Activated T-helper 1 cell treated with anti-CD3 and anti-CD28 coated beads, Interleukin-12 subunit alpha, Interleukin-12 subunit beta, Interleukin-2, Interleukin-4 antibody, amounts not matched to agents 30 ng/mL and 10 ng/mL and 1 ng/mL, durations not matched to agents 14 hours and 24 hours and 36 hours (primary cell): ENCODE measurements around the gene C10orf67. TPM values are rescaled to one million over a fixed set of nuclear protein-coding genes. Genes with fewer than 3 reads are reported as not detected.
"Not testable (repeated sequence)": the region's sequence is repeated elsewhere in the genome, so short reads cannot be mapped to it uniquely, and the experiment has no call there.

Experiments
- DNase-seq: peaks from one replicate; pipeline ENCODE4 v3.0.0; 2021; ENCODE audit warnings: low spot score
- H3K27ac Mint-ChIP-seq: one replicate; pipeline ENCODE4 v1.8.0; 2021; ENCODE audit warnings: mild to moderate bottlenecking, mixed read lengths
- H3K27me3 Mint-ChIP-seq: one replicate; pipeline ENCODE4 v1.8.0; 2022; ENCODE audit warnings: mild to moderate bottlenecking, moderate library complexity, mixed read lengths; ENCODE audit not compliant: insufficient read depth
- H3K36me3 Mint-ChIP-seq: one replicate; pipeline ENCODE4 v1.8.0; 2021; ENCODE audit warnings: low read depth, mixed read lengths
- H3K4me1 Mint-ChIP-seq: one replicate; pipeline ENCODE4 v1.8.0; 2021; ENCODE audit warnings: low read depth, mixed read lengths
- H3K4me3 Mint-ChIP-seq: one replicate; pipeline ENCODE4 v1.8.0; 2021; ENCODE audit warnings: mild to moderate bottlenecking, moderate library complexity, mixed read lengths
- H3K9me3 Mint-ChIP-seq: one replicate; pipeline ENCODE4 v1.8.0; 2021; ENCODE audit warnings: mixed read lengths
- intact Hi-C: fragments of 100-400 bp; cut with micrococcal nuclease; formaldehyde crosslinking; loops from one replicate; pipeline ENCODE4 v1.15.1; 2024
- total RNA-seq: library from RNA; stranded (reverse); gene quantifications from 2 replicates; pipeline ENCODE4 v1.2.3, GENCODE V29; 2022

The C10orf67 gene
- total RNA-seq, 1 donor from 2014 or later, result 0.18 TPM

DNA sequence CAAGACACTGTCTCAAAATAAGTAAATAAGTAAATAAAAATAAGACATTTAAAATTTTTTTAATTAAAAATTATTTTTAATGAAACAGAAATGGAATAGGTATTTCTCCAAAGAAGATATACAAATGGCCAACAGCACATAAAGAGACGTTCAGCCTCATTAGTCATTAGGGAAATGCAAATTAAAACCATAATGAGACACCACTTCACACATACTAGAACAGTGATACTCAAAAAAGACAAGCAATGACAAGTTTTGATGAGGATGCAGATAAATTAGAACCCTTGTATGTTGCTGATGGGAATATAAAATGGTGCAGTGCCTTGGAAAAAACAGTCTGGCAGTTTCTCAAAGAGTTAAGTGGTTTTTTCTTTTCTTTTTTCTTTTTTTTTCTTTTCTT, 26.5 kb upstream of the C10orf67 start:
- no peak overlapping the region for H3K27ac Mint-ChIP-seq
- intact Hi-C loops, result no loop called here

DNA sequence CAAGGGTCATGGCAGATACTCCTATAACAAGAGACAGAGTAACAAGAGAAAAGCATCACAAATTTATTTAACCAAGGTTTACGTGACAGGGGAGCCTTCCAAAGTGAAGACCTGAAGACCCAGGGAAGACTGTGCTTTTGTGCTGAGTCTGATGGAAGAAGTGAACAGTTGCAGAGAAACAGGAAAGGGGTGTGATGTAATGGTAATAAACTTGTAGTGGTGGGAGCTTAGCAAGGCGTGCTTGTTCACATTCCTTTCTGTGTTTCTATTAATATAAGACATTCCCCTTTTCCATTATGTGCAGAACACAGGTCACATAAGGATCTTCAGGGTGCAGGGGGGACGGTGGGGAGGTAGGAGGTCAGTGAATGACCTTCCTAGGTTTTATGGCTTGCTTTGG, 25.5 kb upstream of the C10orf67 start:
- H3K4me3 Mint-ChIP-seq, result peak overlapping the region; percentile 19
- H3K27ac Mint-ChIP-seq, result peak overlapping the region; percentile 57
- peaks cover 58% of the 10 kb centered on the region for H3K4me1 Mint-ChIP-seq
- intact Hi-C loops, result no loop called here
- peaks cover 19% of the 10 kb centered on the region for H3K9me3 Mint-ChIP-seq
- DNase-seq, result no peak
- H3K27me3 Mint-ChIP-seq, result peaks cover 2% of the 10 kb centered on the region
- peaks cover 10% of the 10 kb centered on the region for H3K36me3 Mint-ChIP-seq

More for the DNA sequence above, 26.5 kb upstream of the C10orf67 start:
- Mint-ChIP-seq H3K27me3 (peaks cover 2% of the 10 kb centered on the region), H3K36me3 (peaks cover 9% of the 10 kb centered on the region), H3K9me3 (peaks cover 19% of the 10 kb centered on the region), H3K4me1 (peaks cover 58% of the 10 kb centered on the region), H3K4me3 (no peak overlapping the region)
- no peak for DNase-seq

DNA sequence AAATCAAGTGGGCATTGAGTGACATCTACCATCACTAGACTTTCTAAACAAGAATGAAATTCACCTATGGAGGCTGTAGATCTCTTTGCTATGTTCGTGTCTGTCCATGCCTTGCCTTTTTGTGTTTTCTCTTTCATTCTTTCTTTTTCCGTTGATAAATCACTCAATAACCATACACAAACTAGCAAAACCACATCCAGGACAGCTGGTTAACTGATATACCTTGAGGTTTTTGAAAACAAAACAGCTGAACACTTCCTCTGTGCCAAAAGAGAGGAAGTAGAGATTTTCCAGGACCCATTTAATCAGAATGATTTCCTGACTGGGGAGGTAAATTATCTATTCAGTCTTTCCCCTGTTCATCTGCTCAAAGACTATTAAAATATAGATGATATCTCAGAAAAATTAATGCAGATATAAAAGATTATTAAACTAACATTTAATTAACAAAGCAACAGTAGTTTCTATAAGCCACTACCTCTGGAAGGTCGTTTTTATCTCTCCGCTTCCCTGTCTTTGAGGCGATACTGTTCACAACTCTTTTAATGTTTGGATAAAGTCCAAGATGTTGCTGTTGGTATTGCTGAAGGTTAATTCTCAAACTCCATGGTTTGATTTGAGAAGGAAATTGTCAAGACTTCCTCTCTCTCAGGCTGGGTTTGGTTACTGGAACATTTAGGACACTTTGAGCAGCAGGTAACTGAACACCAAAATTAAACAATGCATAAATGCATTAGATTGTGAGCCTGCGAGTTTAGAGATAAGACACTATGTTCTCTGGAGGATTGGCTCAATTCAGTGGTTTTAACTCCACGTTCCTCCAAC, 24.4 kb upstream of the C10orf67 start:
- peak; percentile 42 for DNase-seq
- Mint-ChIP-seq H3K4me1 (peaks cover 64% of the 10 kb centered on the region), H3K36me3 (peaks cover 10% of the 10 kb centered on the region), H3K27me3 (peaks cover 2% of the 10 kb centered on the region), H3K9me3 (peaks cover 19% of the 10 kb centered on the region), H3K4me3 (peak overlapping the region; percentile 63), H3K27ac (peak overlapping the region; percentile 79)
- intact Hi-C loops, result loop anchor here (1.0 to 10.0 kb wide), 6 partner anchors 43 to 1844 kb away; partner anchors contain the start of gene SKIDA1

DNA sequence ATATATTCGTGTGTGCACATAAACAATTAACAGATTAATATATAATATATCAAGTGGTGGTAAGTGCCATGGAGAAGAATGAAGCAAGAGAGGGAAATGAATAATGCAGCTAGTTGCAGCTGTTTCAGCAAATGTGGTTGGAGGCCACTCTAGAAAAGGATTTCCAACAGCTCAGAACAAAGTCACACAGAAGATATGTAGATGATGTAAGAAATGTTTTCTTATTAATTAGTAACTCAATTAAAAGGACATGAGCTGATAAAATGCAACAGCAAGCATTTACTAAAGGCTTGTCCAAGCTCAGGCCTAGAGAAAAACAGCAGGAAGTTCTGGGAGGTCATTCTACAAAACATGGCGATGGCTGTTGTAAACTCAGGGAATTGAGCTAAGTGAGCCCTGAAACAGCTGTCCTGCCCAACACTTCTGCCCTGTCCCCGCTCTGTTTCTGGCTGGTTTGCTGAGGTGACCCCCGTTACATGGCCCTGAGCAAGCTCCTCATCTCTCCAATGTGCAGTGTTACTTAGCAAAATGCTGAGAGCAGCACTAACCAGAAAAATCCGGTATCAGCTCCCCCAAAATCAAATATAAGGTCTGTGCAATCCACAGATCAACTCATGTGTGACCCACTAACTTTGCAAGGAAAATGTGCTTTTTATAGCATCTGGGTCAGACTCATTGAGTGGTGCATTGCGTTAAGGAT, 23.4 kb upstream of the C10orf67 start:
- peaks cover 63% of the 10 kb centered on the region for H3K4me1 Mint-ChIP-seq
- H3K4me3 Mint-ChIP-seq, result peak overlapping the region; percentile 63
- H3K36me3 Mint-ChIP-seq, result peaks cover 12% of the 10 kb centered on the region
- H3K27ac Mint-ChIP-seq, result peak overlapping the region; percentile 79
- H3K9me3 Mint-ChIP-seq, result peaks cover 15% of the 10 kb centered on the region
- peaks cover 2% of the 10 kb centered on the region for H3K27me3 Mint-ChIP-seq
- intact Hi-C loops, result loop anchor here (1.0 to 10.0 kb wide), 6 partner anchors 44 to 1843 kb away; partner anchors contain the start of gene SKIDA1
- no peak for DNase-seq

DNA sequence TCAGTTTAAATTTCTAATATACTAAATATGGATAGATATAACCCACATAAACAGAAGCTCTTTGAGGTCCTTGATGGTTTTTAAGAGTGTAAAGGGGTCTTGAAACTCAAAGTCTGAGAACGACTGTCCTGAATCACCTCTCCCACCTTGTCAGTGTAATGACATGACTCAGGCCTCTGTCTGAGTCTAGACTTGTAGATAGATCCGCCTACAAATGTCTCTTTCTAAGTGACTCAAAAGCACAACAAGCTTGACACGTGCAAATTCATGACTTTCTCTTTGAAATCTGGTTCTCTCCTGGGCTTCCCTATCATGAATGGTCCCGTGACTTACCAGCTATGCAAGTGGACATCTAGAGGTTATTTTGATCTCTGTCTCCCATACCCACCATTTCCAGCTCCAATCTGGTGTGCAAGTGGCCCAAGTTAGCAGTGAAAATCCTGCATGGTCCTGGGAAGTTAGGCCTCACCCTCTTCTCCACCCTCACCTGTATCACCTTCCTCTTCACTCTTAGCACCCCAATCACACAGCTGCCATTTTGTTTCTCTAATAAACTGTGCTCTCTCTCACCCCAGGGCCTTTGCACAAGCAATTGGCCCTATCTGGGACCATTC, 20.9 kb upstream of the C10orf67 start:
- not testable (repeated sequence) for H3K4me3 Mint-ChIP-seq, H3K9me3 Mint-ChIP-seq, H3K27me3 Mint-ChIP-seq
- H3K4me1 Mint-ChIP-seq, result peaks cover 78% of the 10 kb centered on the region
- intact Hi-C loops, result loop anchor here (2.0 to 10.0 kb wide), 5 partner anchors 731 to 1841 kb away; partner anchors contain the start of gene SKIDA1
- DNase-seq, result peak; percentile 4
- H3K36me3 Mint-ChIP-seq, result peaks cover 11% of the 10 kb centered on the region
- H3K27ac Mint-ChIP-seq, result peak overlapping the region; percentile 49

- H3K27ac Mint-ChIP-seq, result peak overlapping the region; percentile 93
- intact Hi-C loops, result loop anchor here (2.0 to 10.0 kb wide), 5 partner anchors 730 to 1840 kb away; partner anchors contain the start of gene SKIDA1
- peak overlapping the region; percentile 3 for H3K4me3 Mint-ChIP-seq
- H3K4me1 Mint-ChIP-seq, result peaks cover 66% of the 10 kb centered on the region
- peaks cover 2% of the 10 kb centered on the region for H3K27me3 Mint-ChIP-seq
- peaks cover 8% of the 10 kb centered on the region for H3K36me3 Mint-ChIP-seq
- no peak for DNase-seq
- no peaks in the 10 kb centered on the region for H3K9me3 Mint-ChIP-seq
These were observed 19.8 kb upstream of the C10orf67 start for GRCh38 chr10:23364378-23364777.

DNA sequence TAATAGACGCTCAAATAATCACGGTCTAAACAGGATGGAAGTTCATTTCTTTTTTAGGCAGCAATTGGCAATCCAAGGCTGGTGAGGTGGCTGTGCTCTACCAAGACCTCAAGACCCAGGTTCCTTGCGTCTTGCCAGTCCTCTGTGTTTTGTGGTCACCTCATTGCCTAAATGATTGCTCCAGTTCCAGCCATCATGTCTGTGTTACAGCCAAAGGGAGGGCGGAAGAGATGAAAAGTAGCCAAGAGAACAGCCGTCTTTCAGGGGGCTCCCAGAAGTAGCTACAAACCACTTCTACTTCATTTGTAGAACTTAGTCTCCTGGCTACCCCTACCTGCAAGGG, 19.2 kb upstream of the C10orf67 start:
- Mint-ChIP-seq H3K27me3 (peaks cover under 1% of the 10 kb centered on the region), H3K4me1 (peaks cover 60% of the 10 kb centered on the region), H3K27ac (peak overlapping the region; percentile 93), H3K36me3 (peaks cover 8% of the 10 kb centered on the region), H3K9me3 (no peaks in the 10 kb centered on the region), H3K4me3 (peak overlapping the region; percentile 78)
- no peak for DNase-seq
- intact Hi-C loops, result loop anchor here (1.0 to 10.0 kb wide), 11 partner anchors 19 to 1839 kb away; partner anchors contain the start of genes C10orf67 and SKIDA1

DNA sequence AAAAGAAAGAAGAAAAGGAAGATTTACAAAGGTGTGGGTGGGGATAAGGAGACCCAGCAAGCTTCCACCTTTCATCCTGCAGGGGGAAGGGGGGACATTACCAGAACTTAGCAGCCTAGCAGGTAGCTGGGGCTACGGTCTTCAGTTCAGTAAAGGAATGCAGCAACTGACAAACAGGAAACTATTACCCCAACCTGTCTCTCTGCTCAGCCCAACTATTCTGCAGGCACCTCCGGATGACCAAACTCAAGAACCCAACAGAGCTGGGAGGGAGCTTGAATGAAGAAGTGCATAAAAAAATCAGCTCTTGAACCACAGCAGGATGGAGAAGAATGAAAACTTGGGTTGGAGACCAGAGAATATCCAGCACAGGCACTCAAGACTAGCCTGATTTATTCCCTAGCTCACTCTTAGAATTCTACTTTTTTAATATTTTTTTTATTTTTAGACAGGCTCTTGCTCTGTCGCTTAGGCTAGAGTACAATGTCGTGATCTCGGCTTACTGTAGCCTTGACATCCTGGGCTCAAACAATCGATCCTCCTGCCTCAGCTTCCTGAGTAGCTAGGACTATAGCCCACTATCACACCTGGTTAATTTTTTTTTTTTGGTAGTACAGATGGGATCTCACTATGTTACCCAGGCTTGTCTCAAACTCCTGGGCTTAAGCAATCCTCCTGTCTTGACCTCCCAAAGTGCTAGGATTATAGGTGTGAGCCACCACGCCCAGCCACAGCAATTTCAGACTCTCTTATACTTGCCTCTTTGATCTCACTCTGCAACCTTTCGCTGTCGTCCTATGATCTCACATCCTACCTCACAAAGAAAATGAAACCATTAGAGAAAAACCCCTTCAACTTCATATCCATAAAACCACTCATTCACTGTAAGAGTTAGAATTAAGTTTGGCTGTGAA, 18.5 kb upstream of the C10orf67 start:
- peak overlapping the region; percentile 78 for H3K4me3 Mint-ChIP-seq
- DNase-seq, result peak; percentile 55
- H3K27me3 Mint-ChIP-seq, result no peaks in the 10 kb centered on the region
- H3K27ac Mint-ChIP-seq, result peak overlapping the region; percentile 93
- peaks cover 8% of the 10 kb centered on the region for H3K36me3 Mint-ChIP-seq
- peaks cover 54% of the 10 kb centered on the region for H3K4me1 Mint-ChIP-seq
- intact Hi-C loops, result loop anchor here (1.0 to 10.0 kb wide), 10 partner anchors 19 to 1838 kb away; partner anchors contain the start of genes C10orf67 and SKIDA1
- H3K9me3 Mint-ChIP-seq, result no peaks in the 10 kb centered on the region

DNA sequence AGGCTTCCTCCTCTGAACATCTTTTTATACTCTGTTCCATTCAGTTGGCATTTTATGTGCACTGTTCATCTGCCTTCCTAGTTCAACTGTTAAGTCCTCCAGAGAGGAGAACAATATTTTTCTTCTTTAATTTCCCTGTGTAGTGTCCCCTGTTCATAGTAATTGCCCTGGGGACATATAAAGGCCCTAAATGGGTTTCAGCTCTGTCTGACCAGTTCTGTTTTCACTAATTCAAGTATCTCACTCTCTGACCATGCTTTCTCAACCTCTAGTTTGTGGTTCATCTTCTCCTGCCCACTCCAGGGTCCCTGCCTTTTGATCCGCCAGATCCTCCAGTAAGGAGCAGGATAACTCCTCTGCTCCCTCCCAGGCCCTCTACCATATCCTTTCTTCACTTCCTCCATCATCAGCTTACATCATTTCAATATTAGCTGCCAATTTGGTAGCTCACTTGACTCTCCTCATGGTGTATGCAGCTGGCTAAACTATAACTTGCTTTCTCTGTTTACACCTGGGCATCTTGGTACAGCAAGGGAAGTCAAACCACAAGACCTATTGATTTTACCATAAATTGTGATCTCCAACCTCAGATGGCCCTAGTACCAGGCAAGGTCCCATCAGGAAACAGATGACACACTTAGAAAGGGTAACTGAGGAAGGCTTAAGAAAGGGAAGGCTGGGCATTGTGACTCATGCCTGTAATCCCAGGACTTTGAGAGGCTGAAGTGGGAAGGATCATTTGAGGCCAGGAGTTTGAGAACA, 17.7 kb upstream of the C10orf67 start:
- Mint-ChIP-seq H3K27ac (peak overlapping the region; percentile 42), H3K4me3 (no peak overlapping the region), H3K9me3 (no peaks in the 10 kb centered on the region), H3K4me1 (peaks cover 48% of the 10 kb centered on the region), H3K36me3 (peaks cover 8% of the 10 kb centered on the region), H3K27me3 (peaks cover 1% of the 10 kb centered on the region)
- intact Hi-C loops, result loop anchor here (5.0 to 10.0 kb wide), 4 partner anchors 727 to 1837 kb away; partner anchors contain the start of gene SKIDA1
- DNase-seq, result no peak

- intact Hi-C loops, result loop anchor here (5.0 to 10.0 kb wide), 4 partner anchors 727 to 1837 kb away; partner anchors contain the start of gene SKIDA1
These were observed 17.1 kb upstream of the C10orf67 start for GRCh38 chr10:23361665-23362064.

DNA sequence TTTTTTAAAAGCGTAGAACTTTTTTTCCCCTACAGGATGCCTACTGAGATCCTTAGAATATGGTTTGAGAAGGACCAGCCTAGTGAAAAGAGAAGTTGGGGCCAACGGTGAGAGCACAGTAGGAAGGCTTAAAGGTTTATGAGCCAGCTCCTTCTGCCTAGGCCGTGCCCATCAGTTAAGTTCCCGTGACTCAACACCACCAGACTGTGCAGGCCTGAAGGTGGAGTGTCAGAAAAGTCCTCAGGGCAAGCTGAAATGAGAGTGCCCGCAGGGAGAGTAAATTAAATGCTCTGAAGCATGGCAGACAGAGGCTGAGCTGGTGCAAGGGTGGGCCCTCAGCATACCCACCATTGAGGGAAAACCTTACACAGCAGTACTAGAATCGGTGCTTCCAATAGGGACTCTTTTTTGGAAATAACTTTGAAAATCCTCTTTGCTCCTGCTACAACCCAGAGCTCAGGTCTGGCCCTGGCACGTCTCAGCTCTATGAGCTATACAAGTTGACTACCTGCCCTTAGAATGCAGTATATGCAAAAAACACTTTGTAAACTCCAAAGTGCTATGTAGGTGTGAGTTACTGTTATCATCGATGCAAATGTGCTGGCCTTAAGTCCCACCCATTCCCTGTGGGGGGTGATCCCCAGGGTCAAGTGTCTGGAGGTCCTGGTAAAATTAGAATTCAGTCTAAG, 15.2 kb upstream of the C10orf67 start:
- H3K4me1 Mint-ChIP-seq, result peaks cover 34% of the 10 kb centered on the region
- DNase-seq, result no peak
- intact Hi-C loops, result loop anchor here (5.0 to 10.0 kb wide), 4 partner anchors 725 to 1835 kb away; partner anchors contain the start of gene SKIDA1
- H3K27me3 Mint-ChIP-seq, result peaks cover 1% of the 10 kb centered on the region
- H3K36me3 Mint-ChIP-seq, result peaks cover 4% of the 10 kb centered on the region
- H3K4me3 Mint-ChIP-seq, result no peak overlapping the region
- no peaks in the 10 kb centered on the region for H3K9me3 Mint-ChIP-seq
- H3K27ac Mint-ChIP-seq, result no peak overlapping the region

More at GRCh38 chr10:23361665-23362064, 17.1 kb upstream of the C10orf67 start:
- no peak for DNase-seq
- Mint-ChIP-seq H3K27ac (no peak overlapping the region), H3K4me3 (no peak overlapping the region), H3K27me3 (peaks cover 1% of the 10 kb centered on the region), H3K4me1 (peaks cover 45% of the 10 kb centered on the region), H3K36me3 (peaks cover 8% of the 10 kb centered on the region), H3K9me3 (no peaks in the 10 kb centered on the region)
